CD14-positive monocyte (primary cell): ENCODE data around the gene PTPN9. TPM values are rescaled to one million over a fixed set of nuclear protein-coding genes. Genes with fewer than 3 reads are reported as not detected.
"Not testable (repeated sequence)": the region's sequence is repeated elsewhere in the genome, so short reads cannot be mapped to it uniquely, and the experiment has no call there.

ENCODE experiments used
- DNase-seq, 3 donors: peaks; one replicate each; pipeline ENCODE4 v3.0.0-alpha.2; 2011 to 2022
- H2AFZ ChIP-seq: 2 replicates; pipeline ENCODE4 v1.6.0; 2012; ENCODE audit warnings: mild to moderate bottlenecking, low read depth, low read length, inconsistent platforms; ENCODE audit not compliant: insufficient read depth, poor library complexity, severe bottlenecking
- H3K27ac ChIP-seq, 2 donors: 1 replicate in 1 of 2; 2 replicates in 1 of 2; pipeline ENCODE4 v1.5.1; 2012 to 2013; ENCODE audit warnings: low read length in 2 of 2, control low read depth in 1 of 2, inconsistent platforms in 1 of 2, low read depth in 1 of 2, mild to moderate bottlenecking in 1 of 2
- H3K27me3 ChIP-seq, 2 donors: one replicate each; pipeline versions ENCODE4 v1.6.0 to v1.6.1; 2011 to 2013; ENCODE audit warnings: low read length in 2 of 2; ENCODE audit not compliant: control insufficient read depth in 2 of 2, insufficient read depth in 2 of 2
- H3K36me3 ChIP-seq, 2 donors: replicated peaks in 1 of 2; 1 replicate in 1 of 2; 2 replicates in 1 of 2; pipeline versions ENCODE4 v1.5.1 to v1.6.1; 2012 to 2013; ENCODE audit warnings: low read length in 2 of 2, control low read depth in 1 of 2, inconsistent platforms in 1 of 2, mild to moderate bottlenecking in 1 of 2; ENCODE audit not compliant: insufficient read depth in 2 of 2, control insufficient read depth in 1 of 2
- H3K4me1 ChIP-seq, 2 donors: 1 replicate in 1 of 2; 2 replicates in 1 of 2; pipeline versions ENCODE4 v1.5.1 to v1.6.1; 2012 to 2013; ENCODE audit warnings: low read length in 2 of 2, control low read depth in 1 of 2, inconsistent platforms in 1 of 2, mild to moderate bottlenecking in 1 of 2, moderate library complexity in 1 of 2; ENCODE audit not compliant: insufficient read depth in 2 of 2, control insufficient read depth in 1 of 2
- H3K4me2 ChIP-seq: replicated peaks from 2 replicates; pipeline ENCODE3; 2012; ENCODE audit warnings: low read length, moderate library complexity, mild to moderate bottlenecking; ENCODE audit not compliant: poor library complexity, severe bottlenecking; ENCODE audit errors: extremely low read depth
- H3K4me3 ChIP-seq, 3 experiments: fragments of 200-600 bp in 1 of 3; sonication (generic) in 1 of 3; replicated peaks in 1 of 3; 1 replicate in 2 of 3; 2 replicates in 1 of 3; pipeline ENCODE4 v1.5.1; 2011 to 2013; ENCODE audit warnings: low read length in 3 of 3, mild to moderate bottlenecking in 3 of 3, control low read depth in 2 of 3, low read depth in 2 of 3, inconsistent platforms in 1 of 3, moderate library complexity in 1 of 3
- H3K79me2 ChIP-seq: 2 replicates; pipeline ENCODE4 v1.6.0; 2012; ENCODE audit warnings: mild to moderate bottlenecking, control low read depth, inconsistent platforms, low read length, moderate library complexity; ENCODE audit not compliant: insufficient read depth
- H3K9ac ChIP-seq: 2 replicates; pipeline ENCODE4 v1.6.0; 2017; ENCODE audit warnings: low read length, mild to moderate bottlenecking; ENCODE audit not compliant: insufficient read depth, poor library complexity, severe bottlenecking
- H3K9me3 ChIP-seq, 2 donors: replicated peaks in 1 of 2; 1 replicate in 1 of 2; 2 replicates in 1 of 2; pipeline versions ENCODE4 v1.5.1 to v1.6.1; 2012 to 2013; ENCODE audit warnings: low read length in 2 of 2, control low read depth in 1 of 2; ENCODE audit not compliant: control insufficient read depth in 1 of 2, insufficient read depth in 1 of 2
- H4K20me1 ChIP-seq: 2 replicates; pipeline ENCODE4 v1.6.0; 2012; ENCODE audit warnings: mild to moderate bottlenecking, low read length, control low read depth, moderate library complexity; ENCODE audit not compliant: insufficient read depth
- H3K27ac Mint-ChIP-seq, 7 donors: one replicate each; pipeline ENCODE4 v1.8.0; 2020; ENCODE audit warnings: mild to moderate bottlenecking in 7 of 7, mixed read lengths in 7 of 7, moderate library complexity in 6 of 7, inconsistent platforms in 2 of 7
- H3K27me3 Mint-ChIP-seq, 3 donors: one replicate each; pipeline ENCODE4 v1.8.0; 2021 to 2022; ENCODE audit warnings: low read depth in 3 of 3, mild to moderate bottlenecking in 3 of 3, mixed read lengths in 3 of 3, moderate library complexity in 3 of 3, inconsistent platforms in 1 of 3
- H3K36me3 Mint-ChIP-seq, 2 donors: one replicate each; pipeline ENCODE4 v1.8.0; 2020; ENCODE audit warnings: mixed read lengths in 2 of 2, inconsistent platforms in 1 of 2, mild to moderate bottlenecking in 1 of 2
- H3K4me1 Mint-ChIP-seq: one replicate; pipeline ENCODE4 v1.8.0; 2020; ENCODE audit warnings: mild to moderate bottlenecking, mixed read lengths
- H3K4me3 Mint-ChIP-seq, 2 donors: one replicate each; pipeline ENCODE4 v1.8.0; 2020; ENCODE audit warnings: mild to moderate bottlenecking in 2 of 2, mixed read lengths in 2 of 2, moderate library complexity in 1 of 2
- H3K9me3 Mint-ChIP-seq, 7 donors: one replicate each; pipeline ENCODE4 v1.8.0; 2020 to 2022; ENCODE audit warnings: mixed read lengths in 7 of 7, mild to moderate bottlenecking in 6 of 7, moderate library complexity in 6 of 7, inconsistent platforms in 2 of 7
- CTCF ChIP-seq: fragments of 200-600 bp; IDR thresholded peaks from one replicate; pipeline ENCODE4 v1.8.0; 2022; ENCODE audit warnings: antibody characterized with exemption, mild to moderate bottlenecking
- WGBS: methylation state at CpG from one replicate; pipeline ENCODE4 v1.1.5; 2013; ENCODE audit warnings: missing lambda C conversion rate; ENCODE audit not compliant: insufficient coverage; 5-methylcytosine and 5-hydroxymethylcytosine counted together
- intact Hi-C, 2 donors: fragments of 100-400 bp; cut with micrococcal nuclease; formaldehyde crosslinking; loops; one replicate each; pipeline versions ENCODE4 v1.15.0 to v1.15.1; 2023
- polyA plus RNA-seq, 3 donors: library from polyadenylated mRNA; depleted of rRNA in 1 of 3; unstranded in 2 of 3; stranded (reverse) in 1 of 3; fragments of 300-500 nt in 2 of 3; fragments of >200 nt in 1 of 3; fragmentation: Illumina TruSeq in 2 of 3; gene quantifications; 1 replicate in 2 of 3; 2 replicates in 1 of 3; pipeline ENCODE4 v1.2.3, GENCODE V29; 2012 to 2021

PTPN9 gene
- polyA plus RNA-seq, 3 donors = 21.1 to 40.1 (median 28.0) TPM

GRCh38 chr15:75493732-75494131, 85.4 kb downstream of the PTPN9 start:
- no peaks in the 10 kb centered on the region for H4K20me1 ChIP-seq
- no peak for DNase-seq
- peaks cover 0 to 1% (median 0%) of the 10 kb centered on the region in 3 donors for H3K27me3 Mint-ChIP-seq
- no peak overlapping the region for H2AFZ ChIP-seq
- H3K27me3 ChIP-seq = no peaks in the 10 kb centered on the region
- H3K9ac ChIP-seq = no peak overlapping the region
- H3K4me1 Mint-ChIP-seq = no peaks in the 10 kb centered on the region
- no peak overlapping the region for H3K27ac ChIP-seq
- peaks cover 0 to 2% (median 0%) of the 10 kb centered on the region in 7 donors for H3K9me3 Mint-ChIP-seq
- H3K4me1 ChIP-seq = no peaks in the 10 kb centered on the region
- H3K4me3 ChIP-seq = no peak overlapping the region
- no peaks in the 10 kb centered on the region for H3K9me3 ChIP-seq
- 100% methylated on average over 2 of the region's 4 CpGs for WGBS
- H3K36me3 Mint-ChIP-seq = peaks cover 47 to 74% of the 10 kb centered on the region in 2 donors
- H3K79me2 ChIP-seq = no peaks in the 10 kb centered on the region
- H3K27ac Mint-ChIP-seq = peak overlapping the region in 2 of 7 donors; percentile 25 to 42
- no peak overlapping the region for H3K4me3 Mint-ChIP-seq
- intact Hi-C loops = no loop called here
- TF ChIP-seq CTCF = no peak
- H3K36me3 ChIP-seq = peaks cover 41 to 77% of the 10 kb centered on the region in 2 donors
- H3K4me2 ChIP-seq = no peak overlapping the region

GRCh38 chr15:75483961-75484360, 95.2 kb downstream of the PTPN9 start:
- no peak overlapping the region for H3K4me3 ChIP-seq
- no peak overlapping the region for H3K9ac ChIP-seq
- H3K4me1 Mint-ChIP-seq = no peaks in the 10 kb centered on the region
- no peak overlapping the region for H3K4me3 Mint-ChIP-seq
- no peaks in the 10 kb centered on the region for H3K9me3 ChIP-seq
- H2AFZ ChIP-seq = no peak overlapping the region
- no peak for DNase-seq
- peaks cover 44 to 64% of the 10 kb centered on the region in 2 donors for H3K36me3 ChIP-seq
- H3K27ac ChIP-seq = no peak overlapping the region
- peaks cover 0 to 9% (median 6%) of the 10 kb centered on the region in 7 donors for H3K9me3 Mint-ChIP-seq
- intact Hi-C loops = no loop called here
- no peak overlapping the region for H3K4me2 ChIP-seq
- WGBS = no CpG with 5 or more reads among the region's 1 CpG
- no peak overlapping the region for H3K27ac Mint-ChIP-seq
- peaks cover 47 to 61% of the 10 kb centered on the region in 2 donors for H3K36me3 Mint-ChIP-seq
- TF ChIP-seq CTCF = no peak
- peaks cover 0 to 3% (median 0%) of the 10 kb centered on the region in 3 donors for H3K27me3 Mint-ChIP-seq
- H3K4me1 ChIP-seq = no peaks in the 10 kb centered on the region
- H3K79me2 ChIP-seq = no peaks in the 10 kb centered on the region
- no peaks in the 10 kb centered on the region for H3K27me3 ChIP-seq
- H4K20me1 ChIP-seq = peaks cover 7% of the 10 kb centered on the region

GRCh38 chr15:75483556-75483955, 95.6 kb downstream of the PTPN9 start:
- peaks cover 49 to 62% of the 10 kb centered on the region in 2 donors for H3K36me3 Mint-ChIP-seq
- DNase-seq, H2AFZ ChIP-seq, H4K20me1 ChIP-seq, H3K27me3 Mint-ChIP-seq, H3K4me1 ChIP-seq, intact Hi-C loops, H3K4me3 Mint-ChIP-seq, H3K79me2 ChIP-seq, H3K27me3 ChIP-seq, H3K4me1 Mint-ChIP-seq, H3K4me2 ChIP-seq, H3K27ac ChIP-seq, H3K9ac ChIP-seq, H3K9me3 ChIP-seq, H3K4me3 ChIP-seq, H3K9me3 Mint-ChIP-seq: not testable (repeated sequence)
- H3K36me3 ChIP-seq = peaks cover 47 to 64% of the 10 kb centered on the region in 2 donors
- 100% methylated on average over 2 of the region's 5 CpGs for WGBS
- peak overlapping the region in 1 of 7 donors; percentile 31 for H3K27ac Mint-ChIP-seq
